Psoas muscle (tissue), 8 donors: Measurements from ENCODE around the gene PCDH9. TPM values are rescaled to one million over a fixed set of nuclear protein-coding genes. Genes with fewer than 3 reads are reported as not detected.

Experiments
- ATAC-seq, 4 donors: fragments of 200-7000 bp; cut with Tn5 transposase; one replicate each; pipeline ENCODE4 v1.9.1; 2020; ENCODE audit warnings: moderate library complexity in 3 of 4, mild to moderate bottlenecking in 2 of 4
- DNase-seq, 2 donors: peaks; one replicate each; pipeline ENCODE4 v3.0.0-alpha.2; 2020
- H3K27ac ChIP-seq: fragments of 200-600 bp; one replicate; pipeline ENCODE4 v1.8.0; 2022
- H3K27me3 ChIP-seq, 3 donors: fragments of 200-600 bp in 1 of 3; one replicate each; pipeline versions ENCODE4 v1.6.1 to v1.8.0; 2013 to 2022; ENCODE audit warnings: low read length in 2 of 3, mild to moderate bottlenecking in 2 of 3, moderate library complexity in 1 of 3; ENCODE audit not compliant: insufficient read depth in 3 of 3
- H3K36me3 ChIP-seq, 2 donors: fragments of 200-600 bp in 1 of 2; one replicate each; pipeline versions ENCODE4 v1.6.1 to v1.8.0; 2013 to 2022; ENCODE audit warnings: low read depth in 1 of 2, mild to moderate bottlenecking in 1 of 2, moderate library complexity in 1 of 2; ENCODE audit not compliant: insufficient read depth in 1 of 2
- H3K4me1 ChIP-seq: fragments of 200-600 bp; one replicate; pipeline ENCODE4 v1.8.0; 2022
- H3K4me3 ChIP-seq: fragments of 200-600 bp; one replicate; pipeline ENCODE4 v1.8.0; 2022; ENCODE audit warnings: mild to moderate bottlenecking
- H3K9me3 ChIP-seq: fragments of 200-600 bp; one replicate; pipeline ENCODE4 v1.8.0; 2022
- CTCF ChIP-seq: fragments of 200-600 bp; IDR thresholded peaks from one replicate; pipeline ENCODE4 v1.8.0; 2022; ENCODE audit warnings: antibody characterized with exemption
- WGBS, 3 donors: extraction: QIAGEN DNeasy Blood & Tissue Kit; methylation state at CpG; one replicate each; pipeline versions ENCODE4 v1.1.6 to v1.1.7; 2013; 5-methylcytosine and 5-hydroxymethylcytosine counted together
- intact Hi-C, 2 donors: fragments of 100-400 bp; cut with DNase I; formaldehyde crosslinking; loops; one replicate each; pipeline versions ENCODE4 v1.11.0 to v1.14.2; 2022
- polyA plus RNA-seq, 3 donors: library from polyadenylated mRNA; stranded (reverse); fragments of 200-250 nt; gene quantifications; one replicate each; pipeline ENCODE4 v1.2.3, GENCODE V29; 2013
- total RNA-seq, 4 donors: library from RNA; stranded (reverse); fragmentation: NEBNext Ultra II Directional in 2 of 4; extraction: Animal tissue kit (Norgen Biotek cat#: 25700) in 2 of 4; gene quantifications; one replicate each; pipeline versions ENCODE4 v1.2.1 to v1.2.4, GENCODE V29; 2021 to 2023
- donor health status: healthy with polysubstance abuse.
- donor health status: DM: no; HTN: no; CAD: no; lungs with moderate emphysema.
- donor health status: Bipolar disorder and iron deficiency.
- donor health status: healthy.
- donor health status: DM: yes; HTN: yes; CAD: no.
- donor health status: DM: no; HTN: no; CAD: no.
- donor health status: DM: no; HTN: no; CAD: no.
- donor health status: DM: yes; HTN: yes; CAD: no.

The PCDH9 gene
- total and polyA plus RNA-seq, 7 donors, result 0.27 to 4.9 (median 2.1) TPM

DNA sequence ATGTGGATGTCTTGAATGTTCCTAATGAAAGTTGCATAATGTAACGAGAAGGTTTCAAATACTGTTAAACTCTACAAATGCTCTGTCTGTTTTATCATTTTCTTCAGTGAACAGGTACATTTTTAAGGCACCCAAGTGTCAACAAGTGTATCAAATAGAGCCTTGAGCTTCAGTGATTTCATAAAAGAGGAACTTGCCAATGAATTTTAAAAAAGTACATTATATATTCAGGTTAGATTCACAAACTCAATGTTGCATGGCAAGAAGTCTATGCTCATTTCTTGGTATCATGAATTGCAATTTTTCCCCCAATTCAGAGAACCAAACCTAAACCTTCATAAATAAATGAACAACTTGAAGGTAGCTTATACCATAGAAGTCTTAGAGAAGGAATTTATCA, 838.8 kb downstream of the PCDH9 start:
- no peaks in the 10 kb centered on the region for H3K36me3 ChIP-seq
- TF ChIP-seq CTCF, result no peak
- intact Hi-C loops, result no loop called here
- no peaks in the 10 kb centered on the region for H3K4me1 ChIP-seq
- H3K27ac ChIP-seq, result no peak overlapping the region
- no peaks in the 10 kb centered on the region for H3K27me3 ChIP-seq
- no peaks in the 10 kb centered on the region for H3K9me3 ChIP-seq
- no peak for ATAC-seq
- no peak for DNase-seq
- whole genome bisulfite sequencing, 3 donors, result 78 to 91% (median 81%) methylated on average over 1 of the region's 1 CpG
- H3K4me3 ChIP-seq, result no peak overlapping the region

DNA sequence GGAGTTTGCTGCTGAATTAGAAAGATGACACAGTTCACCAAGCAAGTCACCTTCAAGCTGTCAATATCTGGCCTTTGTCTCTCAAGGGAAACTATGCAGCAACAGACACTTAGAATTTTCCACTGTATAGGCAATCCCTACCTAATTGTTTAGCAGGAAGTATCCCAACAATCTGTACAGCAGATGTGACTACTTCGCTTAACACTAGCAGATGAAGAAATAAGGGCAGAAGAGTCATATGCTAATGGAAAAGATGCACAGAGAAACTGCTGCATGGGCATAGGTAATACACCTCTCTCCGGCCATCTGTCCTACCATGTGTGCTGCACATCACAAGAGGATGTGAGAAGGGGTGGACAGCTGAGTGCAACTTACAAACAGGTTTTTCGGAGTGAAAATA, 851.2 kb downstream of the PCDH9 start:
- 89 to 93% (median 90%) methylated on average over 3 of the region's 3 CpGs for WGBS, 3 donors
- Histone ChIP-seq H3K4me1 (no peaks in the 10 kb centered on the region), H3K27ac (no peak overlapping the region), H3K36me3 (no peaks in the 10 kb centered on the region), H3K4me3 (no peak overlapping the region), H3K9me3 (no peaks in the 10 kb centered on the region), H3K27me3 (no peaks in the 10 kb centered on the region)
- no peak for TF ChIP-seq CTCF
- intact Hi-C loops, result no loop called here
- ATAC-seq, result no peak
- DNase-seq, result no peak

- no peaks in the 10 kb centered on the region for H3K36me3 ChIP-seq
- 38 to 65% (median 42%) methylated on average over 2 of the region's 2 CpGs for WGBS, 3 donors
- H3K9me3 ChIP-seq, result no peaks in the 10 kb centered on the region
- no peak overlapping the region for H3K4me3 ChIP-seq
- DNase-seq (no peak), ATAC-seq (no peak)
- no peaks in the 10 kb centered on the region for H3K4me1 ChIP-seq
- H3K27me3 ChIP-seq, result no peaks in the 10 kb centered on the region
- no peak for TF ChIP-seq CTCF
- intact Hi-C loops, result no loop called here
- H3K27ac ChIP-seq, result no peak overlapping the region
These were observed 852.6 kb downstream of the PCDH9 start for GRCh38 chr13:66377569-66377968.

GRCh38 chr13:66375756-66376155, 854.4 kb downstream of the PCDH9 start:
- ATAC-seq (no peak), DNase-seq (no peak)
- no peaks in the 10 kb centered on the region for H3K9me3 ChIP-seq
- 42 to 53% (median 53%) methylated on average over 2 of the region's 2 CpGs for WGBS, 3 donors
- H3K36me3 ChIP-seq, result no peaks in the 10 kb centered on the region
- no peaks in the 10 kb centered on the region for H3K27me3 ChIP-seq
- no peak for TF ChIP-seq CTCF
- H3K27ac ChIP-seq, result no peak overlapping the region
- intact Hi-C loops, result no loop called here
- H3K4me1 ChIP-seq, result no peaks in the 10 kb centered on the region
- H3K4me3 ChIP-seq, result no peak overlapping the region

DNA sequence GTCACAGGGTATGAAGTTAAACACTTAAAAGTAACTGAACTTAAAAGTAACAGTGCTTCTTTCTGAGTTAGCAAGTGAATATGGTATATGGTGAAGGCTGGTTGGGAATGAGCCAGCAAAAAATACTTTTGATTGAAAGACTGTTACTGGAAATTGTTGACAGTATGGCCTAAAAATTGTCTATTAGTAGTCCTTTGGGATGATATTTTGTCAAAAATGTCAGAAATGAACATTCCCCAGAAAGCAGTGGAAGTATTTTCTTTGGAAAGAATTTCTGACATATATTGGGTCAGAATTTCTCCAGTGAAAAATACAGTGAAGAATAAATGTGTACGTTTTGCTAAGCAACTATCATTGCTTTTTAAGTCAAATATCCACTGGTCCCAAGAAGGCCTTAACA, 860.5 kb downstream of the PCDH9 start:
- Histone ChIP-seq H3K27ac (no peak overlapping the region), H3K4me3 (no peak overlapping the region), H3K27me3 (no peaks in the 10 kb centered on the region), H3K9me3 (no peaks in the 10 kb centered on the region), H3K36me3 (no peaks in the 10 kb centered on the region), H3K4me1 (no peaks in the 10 kb centered on the region)
- intact Hi-C loops, result no loop called here
- no peak for DNase-seq
- no peak for ATAC-seq
- 24 to 79% (median 64%) methylated on average over 1 of the region's 1 CpG for WGBS, 3 donors
- TF ChIP-seq CTCF, result no peak
